ENCODE data around the gene FRMPD2. TPM values are rescaled to one million over a fixed set of nuclear protein-coding genes. Genes with fewer than 3 reads are reported as not detected.

FRMPD2 gene
- total and polyA plus RNA-seq, 2 of the 4 experiments (the other 2 are of a cell fraction) = 0.18 TPM; not detected in 1

DNA sequence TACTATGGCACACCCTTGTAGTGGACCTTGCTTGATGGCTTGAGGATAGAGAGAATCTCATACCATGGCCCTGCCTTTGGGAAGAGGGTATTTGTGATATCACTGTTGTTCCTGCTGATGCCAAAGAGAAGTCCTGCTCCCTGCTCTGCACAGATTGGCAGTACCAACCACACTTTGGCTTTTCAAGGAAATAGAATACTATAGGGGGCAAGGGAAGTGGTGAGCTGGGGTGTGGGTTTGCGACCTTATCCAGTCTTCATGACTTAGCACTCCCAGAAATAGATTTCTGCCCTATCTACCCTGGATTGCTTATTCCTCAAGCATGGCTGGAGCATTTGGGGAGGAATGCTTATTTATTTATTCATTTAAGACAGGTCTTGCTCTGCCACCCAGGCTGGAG lies 25.2 kb upstream of the FRMPD2 start:
- DNase-seq = no peak
- H3K4me3 ChIP-seq (ENCODE audit: insufficient read depth, low read depth, low read length) = no peak overlapping the region
- intact Hi-C loops (cut with micrococcal nuclease) = no loop called here
- BruUV-seq (replicated peaks) = no TSS peak
- H3K79me1 ChIP-seq (ENCODE audit: low read depth in 1 of 2, low read length in 2 of 2) = no peaks in the 10 kb centered on the region
- no peak overlapping the region for H3K27ac ChIP-seq (ENCODE audit: insufficient read depth, low read length)
- no peak overlapping the region for H2BK5ac ChIP-seq (ENCODE audit: low read depth, low read length, poor library complexity, severe bottlenecking)
- no peak overlapping the region for H3K4me2 ChIP-seq (ENCODE audit: low read depth, low read length)
- dilution Hi-C loops (cut with HindIII; ENCODE audit: low sequenced_read_pairs, unreplicated experiment) = no loop called here
- H3K4me1 ChIP-seq (ENCODE audit: control insufficient read depth, insufficient read depth, low read length) = no peaks in the 10 kb centered on the region
- H3K9me1 ChIP-seq (ENCODE audit: insufficient read depth, low read length) = no peaks in the 10 kb centered on the region
- H4K5ac ChIP-seq (ENCODE audit: low read depth, low read length) = no peak overlapping the region
- no peak overlapping the region for H4K91ac ChIP-seq (ENCODE audit: insufficient read depth, low read depth, low read length)
- no peak overlapping the region for H2AFZ ChIP-seq (replicated peaks; ENCODE audit: low read length, poor library complexity)
- no peak overlapping the region for H3K23ac ChIP-seq (ENCODE audit: low read depth, low read length)
- in situ Hi-C loops (cut with MboI; ENCODE audit: low sequenced_read_pairs) = no loop called here
- H2BK120ac ChIP-seq (ENCODE audit: low read depth, low read length) = no peak overlapping the region
- no CpG with 5 or more reads among the region's 1 CpG for WGBS, 2 experiments (ENCODE audit: extremely low coverage in 2 of 2, insufficient read length in 1 of 2)
- CTCF ChIA-PET = no interaction called here
- POLR2A ChIA-PET (ENCODE audit: unreplicated experiment) = no interaction called here
- no peaks in the 10 kb centered on the region for H3K36me3 ChIP-seq (ENCODE audit: control insufficient read depth, insufficient read depth, low read length)
- H4K20me1 ChIP-seq (ENCODE audit: insufficient read depth, low read length) = no peaks in the 10 kb centered on the region
- no peak overlapping the region for H3K4ac ChIP-seq (ENCODE audit: low read depth, low read length)
- no peak for ATAC-seq (ENCODE audit: low read depth)
- no peak overlapping the region for H3K14ac ChIP-seq (replicated peaks; ENCODE audit: low read depth, low read length)
- no peak overlapping the region for H2AK5ac ChIP-seq (ENCODE audit: low read depth, low read length)
- H3K18ac ChIP-seq (ENCODE audit: low read depth, low read length) = no peak overlapping the region
- TF ChIP-seq RCOR1 (IDR thresholded peaks at IDR 0.05; ENCODE audit: insufficient replicate concordance, low read length) (no peak), CHD1 (IDR thresholded peaks at IDR 0.05; ENCODE audit: low read depth, low read length) (no peak), FOS (IDR thresholded peaks at IDR 0.05; ENCODE audit: low read depth, low read length) (no peak), CEBPB (IDR thresholded peaks at IDR 0.05; ENCODE audit: low read depth, low read length) (no peak), BHLHE40 (IDR thresholded peaks at IDR 0.05; ENCODE audit: low read depth, low read length) (no peak), MAFK (IDR thresholded peaks at IDR 0.05; ENCODE audit: low read depth, low read length) (no peak), RAD21 (IDR thresholded peaks at IDR 0.05; ENCODE audit: low read length) (no peak), POLR2A (IDR thresholded peaks at IDR 0.05; ENCODE audit: low read depth, low read length) (no peak)
- TF ChIP-seq, protein P1, sequence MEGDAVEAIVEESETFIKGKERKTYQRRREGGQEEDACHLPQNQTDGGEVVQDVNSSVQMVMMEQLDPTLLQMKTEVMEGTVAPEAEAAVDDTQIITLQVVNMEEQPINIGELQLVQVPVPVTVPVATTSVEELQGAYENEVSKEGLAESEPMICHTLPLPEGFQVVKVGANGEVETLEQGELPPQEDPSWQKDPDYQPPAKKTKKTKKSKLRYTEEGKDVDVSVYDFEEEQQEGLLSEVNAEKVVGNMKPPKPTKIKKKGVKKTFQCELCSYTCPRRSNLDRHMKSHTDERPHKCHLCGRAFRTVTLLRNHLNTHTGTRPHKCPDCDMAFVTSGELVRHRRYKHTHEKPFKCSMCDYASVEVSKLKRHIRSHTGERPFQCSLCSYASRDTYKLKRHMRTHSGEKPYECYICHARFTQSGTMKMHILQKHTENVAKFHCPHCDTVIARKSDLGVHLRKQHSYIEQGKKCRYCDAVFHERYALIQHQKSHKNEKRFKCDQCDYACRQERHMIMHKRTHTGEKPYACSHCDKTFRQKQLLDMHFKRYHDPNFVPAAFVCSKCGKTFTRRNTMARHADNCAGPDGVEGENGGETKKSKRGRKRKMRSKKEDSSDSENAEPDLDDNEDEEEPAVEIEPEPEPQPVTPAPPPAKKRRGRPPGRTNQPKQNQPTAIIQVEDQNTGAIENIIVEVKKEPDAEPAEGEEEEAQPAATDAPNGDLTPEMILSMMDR (conservative IDR thresholded peaks at IDR 0.05; ENCODE audit: low read depth, low read length) = no peak
- TF ChIP-seq, protein P2, sequence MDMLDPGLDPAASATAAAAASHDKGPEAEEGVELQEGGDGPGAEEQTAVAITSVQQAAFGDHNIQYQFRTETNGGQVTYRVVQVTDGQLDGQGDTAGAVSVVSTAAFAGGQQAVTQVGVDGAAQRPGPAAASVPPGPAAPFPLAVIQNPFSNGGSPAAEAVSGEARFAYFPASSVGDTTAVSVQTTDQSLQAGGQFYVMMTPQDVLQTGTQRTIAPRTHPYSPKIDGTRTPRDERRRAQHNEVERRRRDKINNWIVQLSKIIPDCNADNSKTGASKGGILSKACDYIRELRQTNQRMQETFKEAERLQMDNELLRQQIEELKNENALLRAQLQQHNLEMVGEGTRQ (IDR thresholded peaks at IDR 0.05; ENCODE audit: low read depth, low read length) = no peak
- TF ChIP-seq, protein P3, sequence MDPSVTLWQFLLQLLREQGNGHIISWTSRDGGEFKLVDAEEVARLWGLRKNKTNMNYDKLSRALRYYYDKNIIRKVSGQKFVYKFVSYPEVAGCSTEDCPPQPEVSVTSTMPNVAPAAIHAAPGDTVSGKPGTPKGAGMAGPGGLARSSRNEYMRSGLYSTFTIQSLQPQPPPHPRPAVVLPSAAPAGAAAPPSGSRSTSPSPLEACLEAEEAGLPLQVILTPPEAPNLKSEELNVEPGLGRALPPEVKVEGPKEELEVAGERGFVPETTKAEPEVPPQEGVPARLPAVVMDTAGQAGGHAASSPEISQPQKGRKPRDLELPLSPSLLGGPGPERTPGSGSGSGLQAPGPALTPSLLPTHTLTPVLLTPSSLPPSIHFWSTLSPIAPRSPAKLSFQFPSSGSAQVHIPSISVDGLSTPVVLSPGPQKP (IDR thresholded peaks at IDR 0.05; ENCODE audit: borderline replicate concordance, low read depth, low read length) = no peak
- no peak overlapping the region for H3K9ac ChIP-seq (ENCODE audit: low read depth, low read length)
- H3K27me3 ChIP-seq (ENCODE audit: control insufficient read depth, insufficient read depth, low read length) = peaks cover 34% of the 10 kb centered on the region
- no peak overlapping the region for H4K8ac ChIP-seq (ENCODE audit: low read depth in 2 of 2, low read length in 2 of 2)
- no peak overlapping the region for H3K56ac ChIP-seq (ENCODE audit: extremely low read depth, insufficient read depth, low read length)
- no peaks in the 10 kb centered on the region for H3K9me3 ChIP-seq (ENCODE audit: control insufficient read depth, insufficient read depth, low read length)
- no peak overlapping the region for H2BK15ac ChIP-seq (ENCODE audit: low read depth, low read length)
- H2BK20ac ChIP-seq (ENCODE audit: low read depth, low read length) = no peak overlapping the region
- H2AK9ac ChIP-seq (replicated peaks; ENCODE audit: low read depth, low read length, poor library complexity) = no peak overlapping the region
